ENCODE results near the gene ALOX15B. TPM values are rescaled to one million over a fixed set of nuclear protein-coding genes. Genes with fewer than 3 reads are reported as not detected.

The ALOX15B gene
- total RNA-seq, 1 experiment from 2014 or later, result 0.30 TPM

Small RNA genes within 50 kb of the gene (microRNA-seq; reads per million reads assigned to microRNA genes)
- gene MIR4314 (ENCODE audit: borderline number of aligned reads), result not detected

Other genes with a start within 250 kb of the ALOX15B start
- gene KDM6B, start 204.8 kb upstream of the ALOX15B start, total RNA-seq (2021; ENCODE audit: unreplicated experiment), result 42.1 TPM
- 2.8 TPM for gene TMEM88, start 184.0 kb upstream of the ALOX15B start, total RNA-seq (2021; ENCODE audit: unreplicated experiment)
- gene NAA38, start 181.5 kb upstream of the ALOX15B start, total RNA-seq (2021; ENCODE audit: unreplicated experiment), result 103 TPM
- gene CYB5D1, start 181.1 kb upstream of the ALOX15B start, total RNA-seq (2021; ENCODE audit: unreplicated experiment), result 21.5 TPM
- 54.8 TPM for gene CHD3, start 150.3 kb upstream of the ALOX15B start, total RNA-seq (2021; ENCODE audit: unreplicated experiment)
- gene RNF227, start 122.8 kb upstream of the ALOX15B start, total RNA-seq (2021; ENCODE audit: unreplicated experiment), result 0.74 TPM
- 7.1 TPM for gene KCNAB3, start 109.2 kb upstream of the ALOX15B start, total RNA-seq (2021; ENCODE audit: unreplicated experiment)
- 123 TPM for gene TRAPPC1, start 107.1 kb upstream of the ALOX15B start, total RNA-seq (2021; ENCODE audit: unreplicated experiment)
- 54.6 TPM for gene CNTROB, start 106.9 kb upstream of the ALOX15B start, total RNA-seq (2021; ENCODE audit: unreplicated experiment)
- 1.4 TPM for gene GUCY2D, start 36.4 kb upstream of the ALOX15B start, total RNA-seq (2021; ENCODE audit: unreplicated experiment)
- 3.8 TPM for gene ALOX12B, start 48.7 kb downstream of the ALOX15B start, total RNA-seq (2021; ENCODE audit: unreplicated experiment)
- 3.5 TPM for gene ALOXE3, start 79.5 kb downstream of the ALOX15B start, total RNA-seq (2021; ENCODE audit: unreplicated experiment)
- 0.61 TPM for gene HES7, start 85.0 kb downstream of the ALOX15B start, total RNA-seq (2021; ENCODE audit: unreplicated experiment)
- gene PER1, start 113.3 kb downstream of the ALOX15B start, total RNA-seq (2021; ENCODE audit: unreplicated experiment), result 87.6 TPM
- gene VAMP2, start 123.9 kb downstream of the ALOX15B start, total RNA-seq (2021; ENCODE audit: unreplicated experiment), result 35.9 TPM
- gene TMEM107, start 137.3 kb downstream of the ALOX15B start, total RNA-seq (2021; ENCODE audit: unreplicated experiment), result 30.1 TPM
- 6.4 TPM for gene BORCS6, start 151.1 kb downstream of the ALOX15B start, total RNA-seq (2021; ENCODE audit: unreplicated experiment)
- 141 TPM for gene AURKB, start 171.5 kb downstream of the ALOX15B start, total RNA-seq (2021; ENCODE audit: unreplicated experiment)
- 80.4 TPM for gene CTC1, start 209.0 kb downstream of the ALOX15B start, total RNA-seq (2021; ENCODE audit: unreplicated experiment)
- gene PFAS, start 210.2 kb downstream of the ALOX15B start, total RNA-seq (2021; ENCODE audit: unreplicated experiment), result 80.6 TPM
- 33.2 TPM for gene RANGRF, start 249.6 kb downstream of the ALOX15B start, total RNA-seq (2021; ENCODE audit: unreplicated experiment)

All from HCT116 (cell line).